Measurements from ENCODE around the gene ADK.

Gene ADK

DNA sequence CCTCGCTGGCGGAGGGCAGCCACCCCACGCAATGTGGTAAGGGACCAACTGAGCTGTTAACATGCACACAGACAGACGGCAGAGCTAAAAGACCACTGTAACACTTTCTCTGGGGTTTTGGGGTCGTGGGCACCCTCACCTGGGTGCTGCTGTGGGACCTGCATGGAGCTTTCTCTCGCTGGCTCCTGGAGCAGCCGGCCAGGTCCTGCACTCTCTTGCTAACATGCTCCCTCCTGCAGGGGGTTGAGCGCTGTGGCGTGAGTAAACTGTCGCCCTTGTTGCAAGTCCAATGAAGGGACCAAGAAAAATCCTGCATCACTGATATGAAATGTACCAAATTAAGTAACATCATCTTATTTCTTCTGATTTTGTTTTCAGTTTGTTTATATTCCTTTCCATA, 92.0 kb downstream of the ADK start:
- no peak for DNase-seq (ENCODE audit: insufficient read length, low spot score)
- TF ChIP-seq, protein P1, sequence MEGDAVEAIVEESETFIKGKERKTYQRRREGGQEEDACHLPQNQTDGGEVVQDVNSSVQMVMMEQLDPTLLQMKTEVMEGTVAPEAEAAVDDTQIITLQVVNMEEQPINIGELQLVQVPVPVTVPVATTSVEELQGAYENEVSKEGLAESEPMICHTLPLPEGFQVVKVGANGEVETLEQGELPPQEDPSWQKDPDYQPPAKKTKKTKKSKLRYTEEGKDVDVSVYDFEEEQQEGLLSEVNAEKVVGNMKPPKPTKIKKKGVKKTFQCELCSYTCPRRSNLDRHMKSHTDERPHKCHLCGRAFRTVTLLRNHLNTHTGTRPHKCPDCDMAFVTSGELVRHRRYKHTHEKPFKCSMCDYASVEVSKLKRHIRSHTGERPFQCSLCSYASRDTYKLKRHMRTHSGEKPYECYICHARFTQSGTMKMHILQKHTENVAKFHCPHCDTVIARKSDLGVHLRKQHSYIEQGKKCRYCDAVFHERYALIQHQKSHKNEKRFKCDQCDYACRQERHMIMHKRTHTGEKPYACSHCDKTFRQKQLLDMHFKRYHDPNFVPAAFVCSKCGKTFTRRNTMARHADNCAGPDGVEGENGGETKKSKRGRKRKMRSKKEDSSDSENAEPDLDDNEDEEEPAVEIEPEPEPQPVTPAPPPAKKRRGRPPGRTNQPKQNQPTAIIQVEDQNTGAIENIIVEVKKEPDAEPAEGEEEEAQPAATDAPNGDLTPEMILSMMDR (IDR thresholded peaks at IDR 0.05; ENCODE audit: insufficient read depth, missing control alignments): no peak
- no peak for FAIRE-seq

- no peak for DNase-seq (ENCODE audit: insufficient read length, low spot score)
- TF ChIP-seq, protein P1 (IDR thresholded peaks at IDR 0.05; ENCODE audit: insufficient read depth, missing control alignments): peak; percentile 51
- FAIRE-seq: no peak
Observed at GRCh38 chr10:74244097-74244685, 93.2 kb downstream of the ADK start.

- FAIRE-seq (no peak), DNase-seq (ENCODE audit: insufficient read length, low spot score) (no peak)
- TF ChIP-seq, protein P1 (IDR thresholded peaks at IDR 0.05; ENCODE audit: insufficient read depth, missing control alignments): no peak
Observed at GRCh38 chr10:74244807-74245206, 93.8 kb downstream of the ADK start.

DNA sequence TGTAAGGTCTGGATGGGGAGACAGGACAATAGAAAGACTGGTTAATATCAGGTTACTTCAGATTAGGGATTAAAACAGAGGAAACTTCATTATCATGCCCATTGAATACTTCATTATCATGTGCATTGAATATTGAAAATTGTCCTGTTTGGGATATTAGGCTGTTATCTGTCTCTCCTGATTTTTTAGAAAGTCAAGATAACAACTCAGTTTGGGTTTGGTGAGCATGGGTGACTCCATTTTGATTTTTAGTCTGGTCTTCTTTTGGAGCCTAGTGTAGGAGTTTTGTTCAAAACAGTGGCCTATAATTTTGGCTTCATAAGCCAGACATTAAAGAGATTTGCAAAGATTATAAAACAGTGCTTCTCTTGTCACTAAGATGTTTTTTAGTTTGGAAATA, 95.5 kb downstream of the ADK start:
- FAIRE-seq (no peak), DNase-seq (ENCODE audit: insufficient read length, low spot score) (no peak)
- TF ChIP-seq, protein P1 (IDR thresholded peaks at IDR 0.05; ENCODE audit: insufficient read depth, missing control alignments): no peak

DNA sequence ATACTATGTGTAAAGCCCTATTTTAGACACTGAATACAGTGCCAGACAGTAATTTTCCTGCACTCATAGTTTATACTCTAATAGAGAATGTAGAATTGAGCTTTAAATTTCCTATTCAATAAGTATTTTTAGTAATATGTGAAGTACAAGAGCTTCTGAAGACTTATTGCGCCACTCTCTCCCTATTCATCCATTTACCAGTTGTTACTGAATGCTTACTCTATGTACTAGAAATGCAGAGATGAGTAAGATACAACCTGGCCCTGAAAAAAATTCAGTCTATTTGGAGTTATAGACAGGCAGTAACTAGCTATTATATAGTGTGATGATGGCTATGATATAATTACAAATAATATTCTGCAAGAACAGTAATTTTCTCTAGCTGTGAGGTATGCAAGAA, 98.8 kb downstream of the ADK start:
- TF ChIP-seq, protein P1 (IDR thresholded peaks at IDR 0.05; ENCODE audit: insufficient read depth, missing control alignments): no peak
- no peak for FAIRE-seq
- DNase-seq (ENCODE audit: insufficient read length, low spot score): no peak

- FAIRE-seq (no peak), DNase-seq (ENCODE audit: insufficient read length, low spot score) (no peak)
- TF ChIP-seq, protein P1 (IDR thresholded peaks at IDR 0.05; ENCODE audit: insufficient read depth, missing control alignments): no peak
Observed at GRCh38 chr10:74255214-74255613, 104.2 kb downstream of the ADK start.

- TF ChIP-seq, protein P1 (IDR thresholded peaks at IDR 0.05; ENCODE audit: insufficient read depth, missing control alignments): no peak
- DNase-seq (ENCODE audit: insufficient read length, low spot score): no peak
- peak; percentile 88 for FAIRE-seq
Observed at GRCh38 chr10:74255888-74256357, 104.9 kb downstream of the ADK start.
